A673 (cell line): ENCODE data around the gene GSTA2.

Source experiments
- CTCF ChIP-seq: fragments of 300-800, 200-600 bp; sonication (generic); conservative IDR thresholded peaks from 2 replicates; pipeline ENCODE4 v1.5.1; 2017; ENCODE audit warnings: low read depth, mild to moderate bottlenecking, antibody characterized with exemption, low read length, moderate library complexity, mixed read lengths
- EZH2 ChIP-seq: fragments of 200-600 bp; sonication (generic); IDR thresholded peaks from 2 replicates; pipeline ENCODE4 v1.6.1; 2017; ENCODE audit warnings: borderline replicate concordance, low read depth, mild to moderate bottlenecking, mixed read lengths, antibody characterized with exemption, low read length; ENCODE audit not compliant: poor library complexity, severe bottlenecking

- TF ChIP-seq EZH2 (no peak), CTCF (no peak)
Measured at GRCh38 chr6:52790861-52791260, 27.6 kb upstream of the GSTA2 start.
